AG04450 (cell line): Measurements from ENCODE around the gene GARNL3. TPM values are rescaled to one million over a fixed set of nuclear protein-coding genes. Genes with fewer than 3 reads are reported as not detected.

Experiments
- CTCF ChIA-PET: fragments of 300-600, 350-600 bp; formaldehyde crosslinking; extraction: SDS; loops from one replicate; lab custom pipeline; 2022; ENCODE audit warnings: antibody characterized with exemption, inconsistent platforms; lab: Charles Lee
- POLR2A ChIA-PET: fragments of 350-600 bp; formaldehyde crosslinking; extraction: SDS; loops from one replicate; lab custom pipeline; 2021; ENCODE audit warnings: antibody characterized with exemption, inconsistent platforms; lab: Yijun Ruan, JAX
- DNase-seq: peaks from one replicate; pipeline ENCODE4 v3.0.0-alpha.2; 2011; ENCODE audit warnings: low read depth, low spot score
- H3K27ac ChIP-seq: one replicate; pipeline ENCODE4 v1.5.1; 2012; ENCODE audit warnings: low read depth, low read length, control low read depth
- H3K27me3 ChIP-seq: one replicate; pipeline ENCODE4 v1.6.0; 2012; ENCODE audit warnings: low read length; ENCODE audit not compliant: control insufficient read depth, insufficient read depth
- H3K4me3 ChIP-seq: 2 replicates; pipeline ENCODE4 v1.5.1; 2011; ENCODE audit warnings: mild to moderate bottlenecking, low read depth, low read length, control low read depth
- H3K9me3 ChIP-seq: 2 replicates; pipeline ENCODE4 v1.5.1; 2012; ENCODE audit warnings: low read length; ENCODE audit not compliant: control insufficient read depth, insufficient read depth
- CTCF ChIP-seq: IDR thresholded peaks from 2 replicates; pipeline ENCODE4 v1.5.1; 2011; ENCODE audit warnings: low read depth, low read length, control low read depth, inconsistent platforms
- polyA plus RNA-seq: library from polyadenylated mRNA; depleted of rRNA; stranded (reverse); fragments of >200 nt; gene quantifications from 2 replicates; pipeline ENCODE4 v1.2.3, GENCODE V29; 2011

Gene GARNL3
- polyA plus RNA-seq, 1 experiment = 2.7 TPM

GRCh38 chr9:127366594-127366993 is 102.0 kb downstream of the GARNL3 start:
- CTCF ChIA-PET = no interaction called here

GRCh38 chr9:127368852-127369402 is 104.4 kb downstream of the GARNL3 start:
- H3K4me3 ChIP-seq = no peak overlapping the region
- no peaks in the 10 kb centered on the region for H3K9me3 ChIP-seq
- ChIA-PET POLR2A (no interaction called here), CTCF (interaction anchor here (0.6 to 1.3 kb wide), 2 partner anchors 8 to 195 kb away, joined by 3 read pairs; no protein-coding TSS in a partner anchor)
- TF ChIP-seq CTCF = no peak
- DNase-seq = no peak
- H3K27ac ChIP-seq = no peak overlapping the region
- H3K27me3 ChIP-seq = peaks cover 12% of the 10 kb centered on the region

More at GRCh38 chr9:127366594-127366993, 102.0 kb downstream of the GARNL3 start:
- H3K27ac ChIP-seq = no peak overlapping the region
- DNase-seq = no peak
- TF ChIP-seq CTCF = no peak
- H3K27me3 ChIP-seq = peaks cover 10% of the 10 kb centered on the region
- H3K9me3 ChIP-seq = no peaks in the 10 kb centered on the region
- H3K4me3 ChIP-seq = no peak overlapping the region
- POLR2A ChIA-PET = no interaction called here

GRCh38 chr9:127369428-127369827 is 104.9 kb downstream of the GARNL3 start:
- DNase-seq = no peak
- ChIA-PET POLR2A (no interaction called here), CTCF (interaction anchor here (1.3 kb wide), 1 partner anchor 9 kb away, joined by 3 read pairs; no protein-coding TSS in a partner anchor)
- H3K27ac ChIP-seq = no peak overlapping the region
- H3K27me3 ChIP-seq = peaks cover 12% of the 10 kb centered on the region
- no peak for TF ChIP-seq CTCF
- H3K4me3 ChIP-seq = no peak overlapping the region
- no peaks in the 10 kb centered on the region for H3K9me3 ChIP-seq

GRCh38 chr9:127370147-127370579 is 105.6 kb downstream of the GARNL3 start:
- H3K4me3 ChIP-seq = no peak overlapping the region
- no peaks in the 10 kb centered on the region for H3K9me3 ChIP-seq
- no peak for TF ChIP-seq CTCF
- H3K27me3 ChIP-seq = peaks cover 12% of the 10 kb centered on the region
- POLR2A ChIA-PET = no interaction called here
- no peak overlapping the region for H3K27ac ChIP-seq
- CTCF ChIA-PET = interaction anchor here (1.3 kb wide), 1 partner anchor 10 kb away, joined by 3 read pairs; no protein-coding TSS in a partner anchor
- DNase-seq = no peak
